KG1 (cell line): ENCODE measurements around the gene GPR107.

Source experiments
- DNase-seq: peaks from one replicate; lab custom pipeline; 2025; lab: John Stamatoyannopoulos, UW

GPR107 gene

GRCh38 chr9:130110166-130110565 is 56.5 kb downstream of the GPR107 start:
- no peak for DNase-seq

GRCh38 chr9:130110596-130111021 is 56.9 kb downstream of the GPR107 start:
- DNase-seq, result no peak

DNA sequence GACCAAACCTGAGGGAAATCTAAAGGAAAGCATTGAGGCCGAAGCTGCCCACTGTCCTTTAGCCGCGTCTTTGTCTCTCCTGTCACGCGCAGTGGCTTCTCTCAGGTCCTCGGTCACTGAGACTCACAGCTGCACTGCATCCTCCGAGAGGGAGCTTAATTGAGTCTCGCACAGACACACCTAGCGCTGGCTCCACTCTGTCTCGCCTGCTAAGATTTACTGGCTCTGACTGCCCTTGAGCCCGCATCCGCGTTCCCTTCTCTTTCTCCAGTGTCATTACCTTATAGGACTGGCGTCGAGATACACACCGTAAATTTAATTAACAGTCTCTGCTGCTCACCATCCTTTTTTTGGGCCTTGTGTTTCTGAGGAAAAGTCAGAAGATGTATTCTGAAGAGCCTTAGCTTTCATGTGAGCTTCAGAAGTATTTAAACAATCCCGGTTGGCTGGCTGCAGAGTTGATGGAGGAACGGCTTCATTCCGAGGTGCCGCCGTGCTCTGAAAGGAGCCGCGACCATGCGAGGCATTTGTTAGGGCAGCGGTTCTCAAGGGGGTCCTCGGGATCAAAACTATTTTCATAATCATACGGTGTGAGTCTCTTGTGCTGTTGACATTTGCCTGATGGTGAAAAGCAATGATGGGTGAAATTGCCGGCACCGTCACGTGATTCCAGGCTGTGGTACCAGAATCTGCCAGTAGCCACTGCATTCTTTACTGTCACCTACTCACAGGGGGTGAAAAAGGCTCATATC is 58.3 kb downstream of the GPR107 start:
- no peak for DNase-seq

- DNase-seq, result no peak
Measured at GRCh38 chr9:130112538-130113151, 58.9 kb downstream of the GPR107 start.

- no peak for DNase-seq
Measured at GRCh38 chr9:130114741-130115140, 61.0 kb downstream of the GPR107 start.

DNA sequence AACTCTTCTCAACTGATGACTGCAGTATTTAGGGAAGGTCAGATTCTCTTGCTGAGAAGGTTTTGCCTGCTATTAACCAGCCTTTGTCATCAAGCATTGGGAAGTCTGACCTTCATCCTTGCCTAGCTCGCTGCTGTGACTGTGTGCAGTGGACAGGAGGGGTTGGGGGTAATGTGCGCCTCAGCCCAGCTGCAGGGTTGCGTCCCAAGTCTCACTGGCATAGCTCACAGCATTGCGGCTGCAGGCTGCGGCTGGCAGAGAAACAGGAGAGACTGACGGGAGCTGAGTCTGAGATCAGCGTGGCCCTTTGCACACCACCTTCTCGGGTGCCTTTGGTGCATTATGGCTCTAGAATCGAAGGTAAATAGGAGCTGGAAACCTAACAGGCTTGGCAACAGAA is 62.6 kb downstream of the GPR107 start:
- DNase-seq, result no peak

GRCh38 chr9:130117376-130117775 is 63.7 kb downstream of the GPR107 start:
- no peak for DNase-seq

- no peak for DNase-seq
Measured at GRCh38 chr9:130117816-130118632, 64.3 kb downstream of the GPR107 start.

GRCh38 chr9:130118841-130119518 is 65.3 kb downstream of the GPR107 start:
- DNase-seq, result no peak

DNA sequence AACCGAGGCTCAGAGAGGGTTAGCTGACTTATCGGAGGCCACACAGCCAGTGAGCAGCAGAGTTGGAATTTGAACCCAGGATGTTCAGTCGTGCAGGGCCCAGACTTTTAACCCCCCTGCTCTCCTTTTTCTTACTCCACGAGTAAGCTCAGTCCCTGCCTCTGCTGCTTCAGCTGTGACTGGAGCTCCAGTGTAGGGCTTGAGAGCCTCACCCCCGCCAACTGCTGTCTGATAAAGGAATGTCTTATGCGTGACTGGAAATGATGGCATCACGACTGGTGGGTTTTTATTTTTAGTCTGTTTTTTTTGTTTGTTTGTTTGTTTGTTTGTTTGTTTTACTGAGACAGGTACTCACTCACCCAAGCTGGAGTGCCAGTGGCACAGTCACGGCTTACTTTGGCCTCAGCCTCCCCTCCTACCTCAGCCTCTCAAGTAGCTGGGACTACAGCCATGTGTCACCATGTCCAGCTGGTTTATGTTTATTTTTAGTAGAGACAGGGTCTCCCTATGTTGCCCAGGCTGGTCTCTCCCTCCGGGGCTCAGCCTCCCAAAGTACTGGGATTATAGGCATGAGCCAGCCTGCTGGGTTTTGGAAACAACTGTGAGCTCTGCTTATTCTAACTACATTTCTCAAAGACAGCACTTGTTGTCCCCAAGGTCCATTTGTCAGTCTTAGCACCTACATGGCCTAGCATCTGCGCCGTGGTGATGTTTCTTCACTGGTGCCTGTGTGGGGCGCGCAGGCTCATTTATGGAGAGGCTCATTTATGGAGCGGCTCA is 66.0 kb downstream of the GPR107 start:
- no peak for DNase-seq

DNA sequence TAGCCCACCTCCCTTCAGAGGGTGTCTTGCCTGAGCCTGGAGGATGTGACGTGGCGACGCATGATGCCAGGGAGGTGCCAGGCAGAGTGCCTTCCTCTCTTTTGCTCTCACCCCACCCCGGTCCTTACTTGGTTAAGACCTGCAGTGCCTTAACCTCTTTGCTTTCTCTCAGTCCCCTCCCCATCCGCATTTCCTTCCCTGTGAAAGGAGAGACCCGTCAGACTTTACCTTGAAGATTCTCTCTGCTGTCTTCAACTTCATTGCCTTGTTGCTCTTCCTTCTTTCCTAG is 66.5 kb downstream of the GPR107 start:
- DNase-seq, result no peak

DNA sequence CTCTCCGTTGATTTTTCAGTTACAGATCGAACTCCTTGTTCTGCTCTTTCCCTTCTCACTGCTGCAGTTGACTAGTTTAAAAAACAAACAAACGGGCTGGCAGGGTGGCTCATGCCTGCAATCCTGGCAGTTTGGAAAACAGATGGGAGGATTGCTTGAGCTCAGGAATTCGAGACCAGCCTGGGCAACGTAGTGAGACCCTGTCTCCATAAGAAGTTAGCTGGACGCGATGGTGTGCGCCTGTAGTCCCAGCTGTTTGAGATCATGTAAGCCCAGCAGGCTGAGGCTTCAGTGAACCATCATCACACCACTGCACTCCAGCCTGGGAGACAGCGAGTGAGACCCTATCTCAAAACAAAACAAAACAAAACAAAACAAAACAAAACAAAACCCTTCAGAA is 67.1 kb downstream of the GPR107 start:
- no peak for DNase-seq

DNA sequence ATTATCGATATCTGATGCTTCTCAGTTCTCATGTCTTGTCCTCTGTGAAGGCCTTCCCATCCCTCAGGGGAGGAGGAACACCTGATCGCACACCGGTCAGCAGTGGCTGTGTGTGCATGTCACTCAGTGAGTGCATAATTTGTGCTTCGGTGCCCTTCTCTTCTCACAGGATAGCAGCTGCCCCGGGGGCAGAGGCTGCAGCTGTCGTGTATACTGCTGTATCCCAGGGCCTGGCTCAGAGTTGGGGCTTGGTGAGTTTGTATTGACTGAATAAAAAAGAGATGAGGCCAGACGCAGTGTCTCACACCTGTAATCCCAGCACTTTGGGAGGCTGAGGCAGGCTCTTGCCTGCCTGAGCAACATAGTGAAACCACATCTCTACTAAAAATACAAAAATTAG is 68.8 kb downstream of the GPR107 start:
- DNase-seq, result no peak

GRCh38 chr9:130124085-130124860 is 70.6 kb downstream of the GPR107 start:
- no peak for DNase-seq

DNA sequence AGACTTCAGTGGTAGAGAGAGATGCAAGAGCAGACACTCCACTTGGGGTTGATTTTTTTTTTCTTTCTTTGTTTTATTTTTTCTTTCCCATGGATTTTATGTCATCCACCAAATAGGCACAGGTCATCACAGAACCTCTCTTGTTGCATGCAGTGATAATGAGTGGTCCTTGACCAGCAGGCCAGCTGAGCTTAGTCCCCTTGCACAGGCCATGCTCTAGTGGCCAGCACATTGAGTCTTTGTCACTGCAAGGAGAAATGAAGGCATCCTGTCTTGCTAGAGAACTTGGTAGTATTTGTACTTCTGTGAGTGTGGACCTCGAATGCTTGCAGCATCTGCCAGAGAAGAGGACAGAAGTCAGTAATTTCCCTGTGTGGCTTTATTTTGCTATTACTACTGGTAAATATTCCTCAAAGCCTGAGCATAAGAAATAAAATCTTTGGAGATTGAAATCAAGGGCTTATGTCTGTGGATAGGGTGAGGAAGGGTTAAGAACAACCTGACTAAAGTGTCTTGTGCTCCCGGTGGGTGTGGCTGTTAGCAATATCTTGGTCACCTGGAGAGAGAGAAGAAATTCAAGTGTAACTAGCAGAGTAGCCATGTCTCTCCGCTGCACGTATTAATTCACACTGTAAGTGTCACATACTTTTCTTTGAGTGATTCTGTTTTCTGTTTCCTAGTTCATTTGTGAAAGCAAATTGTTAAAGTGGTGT is 73.2 kb downstream of the GPR107 start:
- DNase-seq, result no peak

DNA sequence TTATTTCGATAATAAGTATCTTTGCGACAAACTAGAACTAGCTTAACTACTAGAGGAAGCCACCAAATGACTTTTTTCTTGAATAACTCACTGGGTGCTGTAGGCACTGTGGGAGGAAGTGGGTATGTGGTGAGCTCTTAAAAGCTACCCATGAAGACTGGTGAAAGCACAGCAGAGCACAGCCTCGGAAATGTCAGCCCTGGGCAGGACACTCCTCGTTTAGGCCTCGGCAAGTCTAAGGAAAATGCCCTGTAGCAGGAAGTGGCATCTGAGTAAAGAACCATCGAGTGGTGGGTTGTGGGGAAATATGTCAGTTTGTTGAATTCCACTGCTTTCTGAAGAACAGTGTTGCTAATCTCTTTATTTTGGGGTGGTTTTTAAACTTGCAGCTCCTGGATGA is 74.5 kb downstream of the GPR107 start:
- peak; percentile 66 for DNase-seq

- peak; percentile 66 for DNase-seq
Measured at GRCh38 chr9:130128733-130129431, 75.2 kb downstream of the GPR107 start.

- no peak for DNase-seq
Measured at GRCh38 chr9:130129432-130130061, 75.8 kb downstream of the GPR107 start.

- DNase-seq, result no peak
Measured at GRCh38 chr9:130132746-130133145, 79.0 kb downstream of the GPR107 start.
